A549 (cell line): ENCODE measurements around the gene BCAT1. TPM values are rescaled to one million over a fixed set of nuclear protein-coding genes. Genes with fewer than 3 reads are reported as not detected.

ENCODE experiments used
- ATAC-seq, 2 experiments: fragments of 200-7000 bp in 1 of 2; fragments of >200 bp in 1 of 2; cut with Nextera tagmentation in 1 of 2; cut with Tn5 transposase in 1 of 2; 3 replicates each; pipeline versions ENCODE4 v1.8.0 to v1.9.1; 2018 to 2020; ENCODE audit warnings: mild to moderate bottlenecking in 1 of 2, moderate library complexity in 1 of 2
- CTCF ChIA-PET: fragments of 300-600 bp; sonication (Branson Sonifier 250); formaldehyde crosslinking; extraction: SDS; loops from one replicate; lab custom pipeline; 2021; ENCODE audit warnings: antibody characterized with exemption, inconsistent platforms; lab: Yijun Ruan, JAX
- POLR2A ChIA-PET: fragments of 350-600 bp; formaldehyde crosslinking; extraction: SDS; loops from one replicate; lab custom pipeline; 2021; ENCODE audit warnings: antibody characterized with exemption, inconsistent platforms; lab: Yijun Ruan, JAX
- DNase-seq, 2 experiments: peaks; one replicate each; pipeline versions ENCODE4 v3.0.0 to v3.0.0-alpha.2; 2011 to 2016; ENCODE audit warnings: low read depth in 1 of 2, low spot score in 1 of 2
- FAIRE-seq: peaks from 2 replicates; lab custom pipeline; 2011; peaks lifted over from hg19 to GRCh38; lab: Jason Lieb, UNC
- H3K27ac ChIP-seq, 2 experiments: fragments of >200 bp; sonication (Bioruptor Twin); formaldehyde crosslinking; 3 replicates each; pipeline ENCODE4 v1.5.1; 2016 to 2017
- H3K4me1 ChIP-seq: fragments of >200 bp; sonication (Bioruptor Twin); formaldehyde crosslinking; 3 replicates; pipeline ENCODE4 v1.6.1; 2016
- H3K4me2 ChIP-seq: fragments of >200 bp; sonication (Bioruptor Twin); formaldehyde crosslinking; 3 replicates; pipeline ENCODE4 v1.6.1; 2016
- H3K4me3 ChIP-seq: fragments of >200 bp; sonication (Bioruptor Twin); formaldehyde crosslinking; 3 replicates; pipeline ENCODE4 v1.5.1; 2016
- H3K9me3 ChIP-seq: fragments of >200 bp; sonication (Bioruptor Twin); formaldehyde crosslinking; 3 replicates; pipeline ENCODE4 v1.6.1; 2016
- CBX8 ChIP-seq: fragments of 200-600 bp; sonication (generic); IDR thresholded peaks from 2 replicates; pipeline ENCODE4 v1.6.1; 2016
- CEBPB ChIP-seq, 2 experiments: fragments of >200 bp in 1 of 2; sonication (Bioruptor Twin) in 1 of 2; formaldehyde crosslinking in 1 of 2; IDR thresholded peaks; 2 replicates each; pipeline ENCODE4 v1.6.1; 2012 to 2016
- CHD4 ChIP-seq: fragments of 200-600 bp; sonication (generic); IDR thresholded peaks from 2 replicates; pipeline ENCODE4 v1.6.1; 2016; ENCODE audit warnings: antibody characterized with exemption, mild to moderate bottlenecking, borderline replicate concordance
- EP300 ChIP-seq, 2 experiments: fragments of >200 bp; sonication (Bioruptor Twin); formaldehyde crosslinking; IDR thresholded peaks; 2 replicates in 1 of 2; 3 replicates in 1 of 2; pipeline ENCODE4 v1.6.1; 2016 to 2017
- ESRRA ChIP-seq: fragments of 150-350 bp; IDR thresholded peaks from 2 replicates; pipeline ENCODE4 v1.6.1; 2014; ENCODE audit warnings: mild to moderate bottlenecking, low read length, borderline replicate concordance
- FOSB ChIP-seq: fragments of 250-450 bp; sonication (Bioruptor Pico); IDR thresholded peaks from 2 replicates; pipeline ENCODE4 v1.5.0; 2020; ENCODE audit warnings: mild to moderate bottlenecking, moderate library complexity
- FOSL2 ChIP-seq, 2 experiments: fragments of 450-650 bp in 1 of 2; fragments of >200 bp in 1 of 2; sonication (Bioruptor Twin) in 1 of 2; formaldehyde crosslinking; IDR thresholded peaks; 2 replicates each; pipeline versions ENCODE4 v1.5.0 to v1.6.1; 2016 to 2020; ENCODE audit warnings: mild to moderate bottlenecking in 1 of 2, moderate library complexity in 1 of 2
- FOXS1 ChIP-seq: fragments of 250-450 bp; sonication (Bioruptor Pico); IDR thresholded peaks from 2 replicates; pipeline ENCODE4 v1.5.0; 2020; ENCODE audit warnings: mild to moderate bottlenecking, moderate library complexity
- GATA3 ChIP-seq: IDR thresholded peaks from 2 replicates; pipeline ENCODE4 v1.6.1; 2012; ENCODE audit warnings: borderline replicate concordance
- HOXA7 ChIP-seq: fragments of 250-450 bp; sonication (Bioruptor Pico); IDR thresholded peaks from 2 replicates; pipeline ENCODE4 v1.5.0; 2020; ENCODE audit warnings: mild to moderate bottlenecking, moderate library complexity
- JUN ChIP-seq, 2 experiments: fragments of >200 bp; sonication (Bioruptor Twin); formaldehyde crosslinking; IDR thresholded peaks; 2 replicates in 1 of 2; 3 replicates in 1 of 2; pipeline ENCODE4 v1.6.1; 2016 to 2017
- KDM1A ChIP-seq: fragments of 200-600 bp; sonication (generic); IDR thresholded peaks from 2 replicates; pipeline ENCODE4 v1.6.1; 2016; ENCODE audit warnings: low read depth, mild to moderate bottlenecking
- NPAS2 ChIP-seq: fragments of 250-450 bp; sonication (Bioruptor Pico); IDR thresholded peaks from 2 replicates; pipeline ENCODE4 v1.8.0; 2022; ENCODE audit warnings: mild to moderate bottlenecking, moderate library complexity, borderline replicate concordance
- PHF8 ChIP-seq: fragments of 200-600 bp; sonication (generic); IDR thresholded peaks from 2 replicates; pipeline ENCODE4 v1.6.1; 2016; ENCODE audit warnings: low read depth, mild to moderate bottlenecking, antibody characterized with exemption, moderate library complexity, borderline replicate concordance
- POLR2A ChIP-seq: IDR thresholded peaks from 2 replicates; pipeline ENCODE4 v1.6.1; 2012; ENCODE audit warnings: mild to moderate bottlenecking, low read length
- RNF2 ChIP-seq: fragments of 200-600 bp; sonication (generic); IDR thresholded peaks from 2 replicates; pipeline ENCODE4 v1.6.1; 2016; ENCODE audit warnings: low read depth, mild to moderate bottlenecking, antibody characterized with exemption, moderate library complexity, borderline replicate concordance
- TFCP2L1 ChIP-seq: fragments of 250-450 bp; sonication (Bioruptor Pico); IDR thresholded peaks from 2 replicates; pipeline ENCODE4 v1.5.0; 2021; ENCODE audit warnings: mild to moderate bottlenecking
- ZC3H11A ChIP-seq: fragments of 450-650 bp; IDR thresholded peaks from 2 replicates; pipeline ENCODE4 v1.6.1; 2014; ENCODE audit warnings: antibody characterized with exemption, mild to moderate bottlenecking
- ZFP36 ChIP-seq: fragments of 450-650 bp; IDR thresholded peaks from 2 replicates; pipeline ENCODE4 v1.6.1; 2014; ENCODE audit warnings: borderline replicate concordance; ENCODE audit not compliant: partially characterized antibody
- ZNF302 ChIP-seq: fragments of 250-450 bp; sonication (Bioruptor Pico); IDR thresholded peaks from 2 replicates; pipeline ENCODE4 v1.9.0; 2021; ENCODE audit warnings: inconsistent platforms, mild to moderate bottlenecking, moderate library complexity
- ZSCAN20 ChIP-seq: fragments of 250-450 bp; sonication (Bioruptor Pico); IDR thresholded peaks from 2 replicates; pipeline ENCODE4 v1.8.0; 2022; ENCODE audit warnings: mild to moderate bottlenecking, moderate library complexity
- WGBS: methylation state at CpG from one replicate; pipeline ENCODE4 v1.1.6; 2017; ENCODE audit errors: missing lambda C conversion rate; 5-methylcytosine and 5-hydroxymethylcytosine counted together
- polyA plus RNA-seq, 4 experiments: library from polyadenylated mRNA; depleted of rRNA in 3 of 4; stranded (reverse); fragments of >200 nt; fragmentation: RNase III in 1 of 4; extraction: RNeasy Plus Mini Kit Qiagen cat#74134 plus additional on column Dnase treatment in 1 of 4; gene quantifications; 2 replicates in 3 of 4; 3 replicates in 1 of 4; pipeline ENCODE4 v1.2.3, GENCODE V29; 2011 to 2017
- TF ChIP-seq, protein P1 (sequence below): fragments of >200 bp; sonication (Bioruptor Twin); formaldehyde crosslinking; IDR thresholded peaks from 3 replicates; pipeline ENCODE4 v1.6.1; 2016
- TF ChIP-seq, protein P2 (sequence below): fragments of 250-450 bp; sonication (Bioruptor Pico); IDR thresholded peaks from 2 replicates; pipeline ENCODE4 v1.5.0; 2020; ENCODE audit warnings: low read depth, mild to moderate bottlenecking, moderate library complexity
- TF ChIP-seq, protein P3 (sequence below): IDR thresholded peaks from 2 replicates; pipeline ENCODE4 v1.6.1; 2012
- TF ChIP-seq, protein P4 (sequence below): fragments of 250-450 bp; sonication (Bioruptor Pico); IDR thresholded peaks from 2 replicates; pipeline ENCODE4 v1.5.0; 2021; ENCODE audit warnings: mild to moderate bottlenecking, moderate library complexity, borderline replicate concordance
- TF ChIP-seq, protein P5 (sequence below): fragments of 200-600 bp; sonication (generic); IDR thresholded peaks from 2 replicates; pipeline ENCODE4 v1.6.1; 2016; ENCODE audit warnings: antibody characterized with exemption, mild to moderate bottlenecking, moderate library complexity
- TF ChIP-seq, protein P6 (sequence below): IDR thresholded peaks from 2 replicates; pipeline ENCODE4 v1.6.1; 2012; ENCODE audit warnings: low read depth, borderline replicate concordance
- TF ChIP-seq, protein P7 (sequence below): fragments of >200 bp; sonication (Bioruptor Twin); formaldehyde crosslinking; IDR thresholded peaks from 3 replicates; pipeline ENCODE4 v1.5.1; 2016

The BCAT1 gene
- polyA plus RNA-seq, 2 of the 4 experiments (the other 2 are of a cell fraction): 10.5 to 14.6 TPM

DNA sequence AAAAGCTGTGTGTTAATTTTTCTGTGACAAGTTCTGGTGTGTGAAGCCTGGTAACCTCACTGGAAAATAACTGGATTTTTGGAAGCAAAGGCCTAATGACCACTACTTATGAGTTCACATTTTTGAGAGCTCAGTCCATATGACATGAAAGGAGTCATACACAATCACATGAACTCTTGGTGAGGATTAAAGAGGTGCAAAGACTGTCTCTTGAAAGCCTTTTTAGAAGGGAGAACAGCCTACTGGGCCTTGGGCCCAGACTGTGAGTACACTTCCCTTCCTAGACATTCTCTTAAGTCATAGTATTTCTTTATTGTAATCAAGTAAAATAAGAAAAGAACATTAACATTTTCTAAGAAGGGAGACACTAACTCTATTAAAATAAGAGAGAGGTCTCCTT lies 176.1 kb downstream of the BCAT1 start:
- Histone ChIP-seq H3K9me3 (no peaks in the 10 kb centered on the region), H3K4me2 (no peak overlapping the region), H3K4me1 (no peaks in the 10 kb centered on the region)
- ChIA-PET POLR2A (no interaction called here), CTCF (interaction anchor here (0.9 kb wide), 1 partner anchor 9 kb away, joined by 4 read pairs; no protein-coding TSS in a partner anchor)
- TF ChIP-seq ESRRA (no peak), ZSCAN20 (CRISPR knock-in tag) (no peak), POLR2A (no peak), RNF2 (no peak), CEBPB (IDR thresholded peaks at IDR 0.05) (no peak), GATA3 (no peak), FOSL2 (IDR thresholded peaks at IDR 0.05) (no peak), FOSL2 (CRISPR knock-in tag; IDR thresholded peaks at IDR 0.05) (no peak), ZFP36 (no peak), JUN (IDR thresholded peaks at IDR 0.05) (no peak), KDM1A (no peak), CBX8 (no peak), EP300 (IDR thresholded peaks at IDR 0.05) (no peak)
- TF ChIP-seq, protein P1, sequence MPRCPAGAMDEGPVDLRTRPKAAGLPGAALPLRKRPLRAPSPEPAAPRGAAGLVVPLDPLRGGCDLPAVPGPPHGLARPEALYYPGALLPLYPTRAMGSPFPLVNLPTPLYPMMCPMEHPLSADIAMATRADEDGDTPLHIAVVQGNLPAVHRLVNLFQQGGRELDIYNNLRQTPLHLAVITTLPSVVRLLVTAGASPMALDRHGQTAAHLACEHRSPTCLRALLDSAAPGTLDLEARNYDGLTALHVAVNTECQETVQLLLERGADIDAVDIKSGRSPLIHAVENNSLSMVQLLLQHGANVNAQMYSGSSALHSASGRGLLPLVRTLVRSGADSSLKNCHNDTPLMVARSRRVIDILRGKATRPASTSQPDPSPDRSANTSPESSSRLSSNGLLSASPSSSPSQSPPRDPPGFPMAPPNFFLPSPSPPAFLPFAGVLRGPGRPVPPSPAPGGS: no peak
- TF ChIP-seq, protein P2, sequence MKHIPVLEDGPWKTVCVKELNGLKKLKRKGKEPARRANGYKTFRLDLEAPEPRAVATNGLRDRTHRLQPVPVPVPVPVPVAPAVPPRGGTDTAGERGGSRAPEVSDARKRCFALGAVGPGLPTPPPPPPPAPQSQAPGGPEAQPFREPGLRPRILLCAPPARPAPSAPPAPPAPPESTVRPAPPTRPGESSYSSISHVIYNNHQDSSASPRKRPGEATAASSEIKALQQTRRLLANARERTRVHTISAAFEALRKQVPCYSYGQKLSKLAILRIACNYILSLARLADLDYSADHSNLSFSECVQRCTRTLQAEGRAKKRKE (CRISPR knock-in tag): no peak
- TF ChIP-seq, protein P3, sequence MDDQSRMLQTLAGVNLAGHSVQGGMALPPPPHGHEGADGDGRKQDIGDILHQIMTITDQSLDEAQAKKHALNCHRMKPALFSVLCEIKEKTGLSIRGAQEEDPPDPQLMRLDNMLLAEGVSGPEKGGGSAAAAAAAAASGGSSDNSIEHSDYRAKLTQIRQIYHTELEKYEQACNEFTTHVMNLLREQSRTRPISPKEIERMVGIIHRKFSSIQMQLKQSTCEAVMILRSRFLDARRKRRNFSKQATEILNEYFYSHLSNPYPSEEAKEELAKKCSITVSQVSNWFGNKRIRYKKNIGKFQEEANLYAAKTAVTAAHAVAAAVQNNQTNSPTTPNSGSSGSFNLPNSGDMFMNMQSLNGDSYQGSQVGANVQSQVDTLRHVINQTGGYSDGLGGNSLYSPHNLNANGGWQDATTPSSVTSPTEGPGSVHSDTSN: no peak
- TF ChIP-seq, all 56 proteins: peak for 0
- no peak for DNase-seq
- ATAC-seq: no peak
- FAIRE-seq: no peak
- Histone ChIP-seq H3K4me3 (no peak overlapping the region), H3K27ac (no peak overlapping the region)

DNA sequence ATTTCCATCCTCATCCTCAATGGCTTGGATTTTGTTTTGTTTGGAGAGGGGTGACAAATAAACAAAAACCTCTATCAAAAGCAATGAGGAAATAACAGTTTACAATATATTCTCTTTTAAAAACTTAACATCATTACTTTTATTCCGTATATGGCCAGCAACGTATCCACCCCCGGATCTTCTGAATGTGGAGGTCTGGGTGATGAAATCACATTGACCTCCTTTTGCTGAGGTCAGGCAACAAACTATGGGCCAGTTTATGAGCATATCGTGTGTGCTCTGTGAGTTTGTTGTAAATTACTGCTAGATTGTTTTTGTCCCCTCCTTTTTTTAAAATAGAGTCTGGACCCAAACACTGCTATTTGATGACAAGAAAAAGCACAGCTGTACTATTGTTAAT lies 178.1 kb downstream of the BCAT1 start:
- no peak for FAIRE-seq
- CTCF ChIA-PET: no interaction called here
- TF ChIP-seq ZC3H11A (no peak), NPAS2 (CRISPR knock-in tag) (no peak), FOXS1 (CRISPR knock-in tag) (no peak), FOSB (CRISPR knock-in tag) (no peak), CEBPB (IDR thresholded peaks at IDR 0.05) (no peak), TFCP2L1 (CRISPR knock-in tag) (no peak), ZNF302 (CRISPR knock-in tag) (no peak), HOXA7 (no peak), CHD4 (no peak), FOSL2 (IDR thresholded peaks at IDR 0.05) (no peak), FOSL2 (CRISPR knock-in tag; IDR thresholded peaks at IDR 0.05) (no peak), PHF8 (no peak)
- TF ChIP-seq, protein P4, sequence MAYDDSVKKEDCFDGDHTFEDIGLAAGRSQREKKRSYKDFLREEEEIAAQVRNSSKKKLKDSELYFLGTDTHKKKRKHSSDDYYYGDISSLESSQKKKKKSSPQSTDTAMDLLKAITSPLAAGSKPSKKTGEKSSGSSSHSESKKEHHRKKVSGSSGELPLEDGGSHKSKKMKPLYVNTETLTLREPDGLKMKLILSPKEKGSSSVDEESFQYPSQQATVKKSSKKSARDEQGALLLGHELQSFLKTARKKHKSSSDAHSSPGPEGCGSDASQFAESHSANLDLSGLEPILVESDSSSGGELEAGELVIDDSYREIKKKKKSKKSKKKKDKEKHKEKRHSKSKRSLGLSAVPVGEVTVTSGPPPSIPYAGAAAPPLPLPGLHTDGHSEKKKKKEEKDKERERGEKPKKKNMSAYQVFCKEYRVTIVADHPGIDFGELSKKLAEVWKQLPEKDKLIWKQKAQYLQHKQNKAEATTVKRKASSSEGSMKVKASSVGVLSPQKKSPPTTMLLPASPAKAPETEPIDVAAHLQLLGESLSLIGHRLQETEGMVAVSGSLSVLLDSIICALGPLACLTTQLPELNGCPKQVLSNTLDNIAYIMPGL (CRISPR knock-in tag): no peak
- TF ChIP-seq, protein P5, sequence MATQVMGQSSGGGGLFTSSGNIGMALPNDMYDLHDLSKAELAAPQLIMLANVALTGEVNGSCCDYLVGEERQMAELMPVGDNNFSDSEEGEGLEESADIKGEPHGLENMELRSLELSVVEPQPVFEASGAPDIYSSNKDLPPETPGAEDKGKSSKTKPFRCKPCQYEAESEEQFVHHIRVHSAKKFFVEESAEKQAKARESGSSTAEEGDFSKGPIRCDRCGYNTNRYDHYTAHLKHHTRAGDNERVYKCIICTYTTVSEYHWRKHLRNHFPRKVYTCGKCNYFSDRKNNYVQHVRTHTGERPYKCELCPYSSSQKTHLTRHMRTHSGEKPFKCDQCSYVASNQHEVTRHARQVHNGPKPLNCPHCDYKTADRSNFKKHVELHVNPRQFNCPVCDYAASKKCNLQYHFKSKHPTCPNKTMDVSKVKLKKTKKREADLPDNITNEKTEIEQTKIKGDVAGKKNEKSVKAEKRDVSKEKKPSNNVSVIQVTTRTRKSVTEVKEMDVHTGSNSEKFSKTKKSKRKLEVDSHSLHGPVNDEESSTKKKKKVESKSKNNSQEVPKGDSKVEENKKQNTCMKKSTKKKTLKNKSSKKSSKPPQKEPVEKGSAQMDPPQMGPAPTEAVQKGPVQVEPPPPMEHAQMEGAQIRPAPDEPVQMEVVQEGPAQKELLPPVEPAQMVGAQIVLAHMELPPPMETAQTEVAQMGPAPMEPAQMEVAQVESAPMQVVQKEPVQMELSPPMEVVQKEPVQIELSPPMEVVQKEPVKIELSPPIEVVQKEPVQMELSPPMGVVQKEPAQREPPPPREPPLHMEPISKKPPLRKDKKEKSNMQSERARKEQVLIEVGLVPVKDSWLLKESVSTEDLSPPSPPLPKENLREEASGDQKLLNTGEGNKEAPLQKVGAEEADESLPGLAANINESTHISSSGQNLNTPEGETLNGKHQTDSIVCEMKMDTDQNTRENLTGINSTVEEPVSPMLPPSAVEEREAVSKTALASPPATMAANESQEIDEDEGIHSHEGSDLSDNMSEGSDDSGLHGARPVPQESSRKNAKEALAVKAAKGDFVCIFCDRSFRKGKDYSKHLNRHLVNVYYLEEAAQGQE: no peak
- TF ChIP-seq, protein P6, sequence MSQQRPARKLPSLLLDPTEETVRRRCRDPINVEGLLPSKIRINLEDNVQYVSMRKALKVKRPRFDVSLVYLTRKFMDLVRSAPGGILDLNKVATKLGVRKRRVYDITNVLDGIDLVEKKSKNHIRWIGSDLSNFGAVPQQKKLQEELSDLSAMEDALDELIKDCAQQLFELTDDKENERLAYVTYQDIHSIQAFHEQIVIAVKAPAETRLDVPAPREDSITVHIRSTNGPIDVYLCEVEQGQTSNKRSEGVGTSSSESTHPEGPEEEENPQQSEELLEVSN: no peak
- TF ChIP-seq, protein P7, sequence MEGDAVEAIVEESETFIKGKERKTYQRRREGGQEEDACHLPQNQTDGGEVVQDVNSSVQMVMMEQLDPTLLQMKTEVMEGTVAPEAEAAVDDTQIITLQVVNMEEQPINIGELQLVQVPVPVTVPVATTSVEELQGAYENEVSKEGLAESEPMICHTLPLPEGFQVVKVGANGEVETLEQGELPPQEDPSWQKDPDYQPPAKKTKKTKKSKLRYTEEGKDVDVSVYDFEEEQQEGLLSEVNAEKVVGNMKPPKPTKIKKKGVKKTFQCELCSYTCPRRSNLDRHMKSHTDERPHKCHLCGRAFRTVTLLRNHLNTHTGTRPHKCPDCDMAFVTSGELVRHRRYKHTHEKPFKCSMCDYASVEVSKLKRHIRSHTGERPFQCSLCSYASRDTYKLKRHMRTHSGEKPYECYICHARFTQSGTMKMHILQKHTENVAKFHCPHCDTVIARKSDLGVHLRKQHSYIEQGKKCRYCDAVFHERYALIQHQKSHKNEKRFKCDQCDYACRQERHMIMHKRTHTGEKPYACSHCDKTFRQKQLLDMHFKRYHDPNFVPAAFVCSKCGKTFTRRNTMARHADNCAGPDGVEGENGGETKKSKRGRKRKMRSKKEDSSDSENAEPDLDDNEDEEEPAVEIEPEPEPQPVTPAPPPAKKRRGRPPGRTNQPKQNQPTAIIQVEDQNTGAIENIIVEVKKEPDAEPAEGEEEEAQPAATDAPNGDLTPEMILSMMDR: no peak

More for the DNA sequence above, 178.1 kb downstream of the BCAT1 start:
- no peaks in the 10 kb centered on the region for H3K9me3 ChIP-seq
- no peak overlapping the region for H3K27ac ChIP-seq
- POLR2A ChIA-PET: no interaction called here
- no peaks in the 10 kb centered on the region for H3K4me1 ChIP-seq
- H3K4me2 ChIP-seq: no peak overlapping the region
- WGBS: 26% methylated on average over 4 of the region's 4 CpGs
- H3K4me3 ChIP-seq: no peak overlapping the region
- ATAC-seq (no peak), DNase-seq (no peak)
